Jurkat, Clone E6-1 (cell line): ENCODE results near the gene NISCH.

ENCODE experiments used
- DNase-seq: peaks from one replicate; pipeline ENCODE4 v3.0.0-alpha.2; 2011; ENCODE audit warnings: low read depth, low spot score
- H3K4me3 ChIP-seq: 2 replicates; pipeline ENCODE4 v1.5.1; 2011; ENCODE audit warnings: mild to moderate bottlenecking, low read length, control low read depth, moderate library complexity

NISCH gene

DNA sequence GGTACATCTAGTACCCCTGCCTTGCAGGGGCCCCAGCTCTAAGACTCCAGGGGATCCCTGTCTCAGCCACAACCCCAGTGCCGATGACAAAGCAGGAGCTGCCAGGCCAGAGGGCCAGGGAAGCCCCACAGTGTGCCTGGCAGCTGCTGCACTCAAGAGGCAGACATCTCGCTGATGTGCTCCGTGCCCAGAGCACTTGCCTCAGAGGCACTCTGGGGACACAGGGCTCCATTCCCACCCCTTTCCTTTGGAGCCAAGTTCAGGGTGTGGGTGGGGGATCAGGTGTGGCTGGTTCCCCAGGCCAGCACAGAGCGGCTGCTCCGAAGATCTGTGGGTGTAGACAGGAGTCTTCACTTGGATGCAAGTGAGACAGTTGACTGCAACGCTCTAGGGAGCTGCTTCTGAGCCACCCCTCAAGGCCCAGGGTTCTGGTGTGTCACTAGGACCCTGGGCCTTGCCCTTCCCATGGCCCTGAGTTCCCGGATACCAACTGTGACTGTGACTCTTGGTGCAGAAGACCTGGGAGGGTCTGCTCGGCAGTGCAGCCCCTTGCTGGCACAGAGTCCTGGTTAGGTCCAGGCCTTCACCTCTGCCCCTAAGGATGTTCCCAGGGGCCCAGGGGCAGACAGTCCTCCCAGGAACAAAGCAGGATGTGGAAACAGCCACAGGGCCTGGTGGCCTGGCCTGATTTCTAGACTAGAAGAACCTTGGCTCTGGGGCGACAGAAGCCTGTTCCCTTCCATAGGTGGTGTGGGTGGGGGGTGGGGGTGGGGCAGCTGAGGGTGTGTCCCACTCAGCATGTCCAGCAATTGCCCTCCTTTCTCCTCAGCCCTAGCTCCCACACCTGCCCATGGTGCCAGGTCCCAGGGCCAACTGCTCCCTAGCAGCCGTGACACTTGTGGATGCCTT is 75.8 kb downstream of the NISCH start:
- no peak for DNase-seq
- no peak overlapping the region for H3K4me3 ChIP-seq

DNA sequence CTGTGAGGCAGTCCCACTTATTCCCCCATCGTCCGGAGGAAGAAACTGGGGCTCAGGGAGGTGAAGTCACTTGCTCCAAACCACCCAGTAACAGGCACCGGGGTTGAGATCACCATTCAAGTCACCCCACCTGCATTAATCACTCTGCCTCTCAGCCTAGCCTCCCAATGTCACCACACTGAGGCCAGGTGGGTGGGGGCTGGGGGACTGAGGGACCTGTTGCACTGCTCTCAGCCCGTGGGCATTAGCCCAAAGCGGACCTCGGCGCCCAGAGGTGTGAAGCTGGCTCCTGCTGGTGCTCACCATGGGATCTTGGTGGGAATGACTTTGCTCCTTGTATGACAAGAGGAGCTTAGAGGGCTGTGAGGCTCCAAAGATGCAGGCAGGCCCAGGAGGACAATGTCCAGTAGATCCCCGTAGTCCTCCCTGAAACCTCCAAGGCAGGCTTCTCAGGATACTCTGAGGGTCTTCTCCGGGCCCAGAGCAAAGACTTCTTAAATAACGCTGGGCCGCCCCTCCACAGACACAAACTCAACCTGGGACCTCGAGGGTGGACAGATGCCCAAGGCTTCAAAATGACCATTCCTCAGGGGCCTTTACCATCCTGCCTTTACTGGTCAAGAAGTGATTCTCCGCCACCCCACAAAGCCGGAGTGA is 76.6 kb downstream of the NISCH start:
- peak overlapping the region; percentile 64 for H3K4me3 ChIP-seq
- no peak for DNase-seq

DNA sequence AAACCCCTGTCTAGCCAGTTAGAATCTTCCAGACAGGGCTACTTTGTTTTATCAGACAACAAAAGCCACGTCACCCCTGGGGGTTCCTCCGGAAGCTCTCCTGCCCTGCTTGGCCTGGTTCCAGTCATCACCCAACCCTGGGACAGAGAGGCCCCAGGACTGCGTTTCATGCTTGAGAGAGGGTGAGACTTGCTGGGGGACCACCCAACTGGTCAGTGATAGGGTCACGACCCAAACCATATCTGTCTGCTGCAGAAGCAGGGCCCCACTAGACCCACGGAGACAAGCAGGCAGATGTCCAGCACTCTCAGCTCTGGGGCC is 77.1 kb downstream of the NISCH start:
- no peak for DNase-seq
- H3K4me3 ChIP-seq = peak overlapping the region; percentile 64

DNA sequence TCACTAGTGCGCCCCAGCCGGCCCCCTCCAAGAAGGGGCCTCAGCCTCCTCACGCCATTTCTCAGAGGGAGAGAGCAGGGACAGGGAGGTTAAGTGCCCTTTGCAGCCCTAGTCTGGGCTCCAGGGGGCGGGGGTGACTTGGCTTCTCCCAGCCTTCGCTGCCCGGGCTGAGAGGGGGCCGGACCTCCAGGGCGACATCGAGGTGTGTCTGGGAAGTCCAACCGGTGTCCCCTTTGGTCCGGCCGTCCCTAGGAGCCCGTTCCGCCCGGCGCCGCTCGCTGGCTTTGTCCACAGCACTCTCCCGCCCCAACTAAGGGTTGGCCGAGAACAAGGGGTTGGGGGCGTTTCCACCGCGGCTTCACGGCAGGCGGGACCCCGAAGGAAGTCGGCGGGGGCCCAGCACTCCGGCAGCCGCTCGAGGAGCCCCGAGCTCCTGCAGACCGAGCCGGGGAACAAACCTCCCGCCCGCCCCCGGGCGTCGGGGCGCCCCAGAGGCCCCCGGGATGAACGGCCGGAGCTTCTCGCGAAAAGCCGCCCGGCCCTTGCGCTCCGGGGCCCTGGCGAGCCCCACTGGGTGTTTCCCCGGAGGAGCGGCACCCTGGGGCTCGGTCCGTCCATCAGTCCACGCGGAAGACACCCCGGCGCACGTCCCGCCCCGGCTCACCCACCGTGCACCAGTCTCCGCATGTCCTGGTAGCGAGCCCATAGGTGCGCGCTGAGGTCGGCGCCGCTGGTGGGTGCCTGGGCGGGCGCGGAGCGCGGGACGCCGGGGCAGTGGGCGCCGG is 77.6 kb downstream of the NISCH start:
- DNase-seq = no peak
- peak overlapping the region; percentile 64 for H3K4me3 ChIP-seq

DNA sequence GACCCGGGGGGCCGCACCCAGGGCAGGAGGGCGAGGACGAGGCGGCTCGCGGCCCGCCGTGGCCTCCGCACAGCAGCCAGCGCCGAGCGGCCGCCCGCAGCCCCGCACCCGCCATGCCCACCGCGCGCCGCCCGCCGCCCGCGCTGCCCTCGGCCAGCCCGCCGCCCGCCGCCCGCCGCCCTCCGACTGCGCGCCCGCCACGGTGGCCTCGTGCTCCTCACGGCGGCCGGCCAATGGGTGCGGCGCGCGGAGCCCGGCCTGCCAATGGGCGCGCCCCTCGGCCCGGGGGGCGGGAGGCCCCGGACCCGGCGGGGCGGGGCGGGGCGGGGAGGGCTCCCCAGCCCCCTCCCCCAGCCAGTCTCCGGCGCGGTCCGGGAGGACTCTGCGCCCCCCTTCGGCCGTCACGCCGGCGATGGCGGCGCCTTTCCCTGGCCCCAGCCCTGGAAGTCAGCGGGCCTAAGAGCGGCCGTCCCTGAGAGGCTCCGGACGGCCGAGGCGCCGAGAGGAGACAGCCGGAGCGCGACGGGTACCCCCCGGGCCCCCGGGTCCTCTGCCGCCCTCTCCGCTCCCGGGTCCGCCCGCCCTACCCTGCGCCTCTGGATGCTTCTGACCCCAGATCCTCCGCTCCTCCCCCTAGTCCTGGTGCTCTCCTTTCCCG is 78.3 kb downstream of the NISCH start, which contains the start of gene NT5DC2:
Gene NT5DC2, minus strand, starts transcription at position 235 of the 658 bp plus-strand sequence. Its CDS starts 120 bp downstream, at position 115.
- peak; percentile 39 for DNase-seq
- H3K4me3 ChIP-seq = peak within 1 kb of the TSS; percentile 64

DNA sequence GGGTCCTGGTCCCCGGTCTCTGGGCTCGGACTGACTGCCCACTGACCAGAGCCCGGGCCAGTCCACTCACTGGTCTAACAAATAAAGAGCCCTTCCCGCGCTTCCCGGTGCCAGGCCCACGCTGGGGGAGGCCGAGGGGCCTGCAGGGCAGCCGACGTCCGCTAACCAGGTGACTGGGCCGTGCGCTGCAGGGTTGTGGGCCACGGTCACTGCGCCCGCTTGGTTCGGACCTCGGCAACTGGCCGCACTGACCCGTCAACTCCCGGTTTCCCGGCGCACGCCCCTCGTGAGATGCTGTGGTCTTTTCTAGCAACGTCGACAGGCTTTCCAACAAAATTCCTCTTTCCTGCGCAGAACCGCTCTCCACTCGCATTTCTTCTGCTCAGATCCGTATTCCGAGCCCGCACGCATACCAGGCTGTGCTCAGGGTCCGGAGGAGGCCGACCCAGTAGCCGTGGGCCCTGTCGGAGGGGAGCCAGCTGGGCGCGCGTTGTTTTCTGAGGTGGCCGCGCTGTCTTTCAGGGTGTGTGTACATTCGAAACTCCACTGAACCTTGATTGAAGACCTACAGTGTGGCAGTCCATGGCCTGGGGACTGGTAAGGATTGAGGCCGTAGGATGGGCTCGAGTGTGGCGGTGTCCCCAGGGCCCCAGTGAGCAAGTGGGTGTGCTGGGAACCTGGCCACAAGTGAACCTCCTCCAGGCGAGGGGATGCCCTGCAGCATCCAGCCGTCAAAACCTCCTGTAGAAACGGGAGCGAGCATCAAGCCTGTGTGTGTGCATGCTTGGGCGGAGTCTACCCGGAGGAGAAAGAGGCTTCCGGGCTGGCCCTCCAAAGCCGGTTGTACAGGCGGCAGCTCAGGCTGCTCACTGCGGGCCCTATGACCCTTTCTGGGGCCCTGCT is 79.1 kb downstream of the NISCH start:
- H3K4me3 ChIP-seq = no peak overlapping the region
- DNase-seq = no peak

DNA sequence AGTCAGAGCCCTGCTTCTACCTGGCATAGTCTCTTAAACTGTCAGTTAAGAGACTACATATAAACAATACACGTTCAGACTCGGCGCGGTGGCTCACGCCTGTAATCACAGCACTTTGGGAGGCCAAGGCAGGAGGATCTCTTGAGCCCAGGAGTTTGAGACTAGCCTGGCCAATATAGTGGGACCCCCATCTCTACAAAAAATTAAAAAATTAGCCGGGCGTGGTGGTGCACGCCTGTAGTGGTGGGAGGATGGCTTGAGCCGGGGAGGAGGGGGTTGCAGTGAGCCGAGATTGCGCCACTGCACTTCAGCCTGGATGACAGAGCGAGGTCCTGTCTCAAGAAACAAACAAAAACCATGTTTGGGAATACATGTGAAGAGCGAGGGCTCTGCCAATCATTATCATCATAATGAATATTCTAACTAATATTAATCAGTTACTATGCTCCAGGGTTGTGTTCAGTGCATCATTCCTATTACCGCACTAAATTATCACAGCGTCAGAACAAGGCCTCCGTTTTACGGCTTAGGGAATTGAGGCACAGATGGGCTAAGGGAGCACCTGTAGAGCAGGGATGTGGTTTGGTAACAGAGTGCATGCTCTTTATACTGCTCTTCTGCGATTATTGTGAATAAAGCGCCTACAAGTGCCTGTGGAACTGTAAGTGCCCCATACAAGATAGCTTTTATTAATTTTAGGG is 80.2 kb downstream of the NISCH start:
- peak overlapping the region; percentile 45 for H3K4me3 ChIP-seq
- no peak for DNase-seq

DNA sequence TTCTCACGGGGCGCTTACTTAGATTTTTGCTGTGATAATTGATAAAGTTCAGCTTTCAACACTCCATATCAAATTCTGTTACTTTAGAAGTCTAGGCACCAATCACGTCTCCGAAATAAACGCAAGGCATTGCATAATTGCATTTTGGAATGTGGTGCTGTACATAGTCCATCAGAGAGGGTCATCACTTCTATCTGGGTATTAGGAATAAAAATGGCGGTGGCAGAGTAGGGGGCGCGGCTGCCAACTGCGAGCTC is 80.6 kb downstream of the NISCH start:
- DNase-seq = no peak
- peak overlapping the region; percentile 45 for H3K4me3 ChIP-seq

DNA sequence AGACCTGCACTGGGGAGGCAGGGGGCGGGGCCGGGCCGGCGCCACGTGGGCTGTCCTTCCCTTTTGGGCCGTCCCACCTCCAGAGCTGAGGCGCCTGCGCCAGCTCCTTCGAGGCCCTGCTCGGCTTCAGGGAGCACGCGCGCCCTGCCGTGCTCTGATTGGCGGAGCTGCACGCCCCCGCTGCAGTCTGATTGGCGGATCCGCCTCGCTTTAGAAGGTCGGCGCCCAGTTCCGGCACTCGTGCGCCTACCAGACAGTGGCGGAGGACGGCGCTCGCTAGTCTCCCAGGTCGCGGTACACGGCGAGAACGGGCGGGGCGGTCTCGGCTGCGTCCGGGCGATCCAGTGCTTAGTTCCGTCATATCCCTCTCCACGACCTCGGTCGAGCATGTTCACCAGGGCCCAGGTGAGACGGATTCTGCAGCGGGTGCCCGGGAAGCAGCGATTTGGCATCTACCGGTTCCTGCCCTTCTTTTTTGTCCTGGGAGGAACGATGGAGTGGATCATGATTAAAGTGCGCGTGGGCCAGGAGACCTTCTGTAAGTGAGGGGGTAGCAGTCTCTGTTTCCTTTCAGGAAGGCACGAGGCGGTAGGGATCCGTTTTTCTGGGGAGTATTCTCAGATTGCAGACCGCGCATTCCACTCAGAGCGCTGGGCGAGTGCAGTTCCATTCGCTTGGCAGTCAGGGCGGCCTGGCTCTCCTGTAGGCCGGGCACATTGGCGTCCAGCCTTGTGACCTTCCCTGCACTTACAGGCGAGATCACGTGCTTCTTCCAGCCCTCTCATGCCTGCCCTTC is 81.2 kb downstream of the NISCH start, which contains the start of gene UQCC5:
Gene UQCC5, plus strand, starts transcription at position 237 of the 796 bp plus-strand sequence. Its CDS starts 151 bp downstream, at position 388.
- peak within 1 kb of the TSS; percentile 95 for H3K4me3 ChIP-seq
- DNase-seq = peak; percentile 97

DNA sequence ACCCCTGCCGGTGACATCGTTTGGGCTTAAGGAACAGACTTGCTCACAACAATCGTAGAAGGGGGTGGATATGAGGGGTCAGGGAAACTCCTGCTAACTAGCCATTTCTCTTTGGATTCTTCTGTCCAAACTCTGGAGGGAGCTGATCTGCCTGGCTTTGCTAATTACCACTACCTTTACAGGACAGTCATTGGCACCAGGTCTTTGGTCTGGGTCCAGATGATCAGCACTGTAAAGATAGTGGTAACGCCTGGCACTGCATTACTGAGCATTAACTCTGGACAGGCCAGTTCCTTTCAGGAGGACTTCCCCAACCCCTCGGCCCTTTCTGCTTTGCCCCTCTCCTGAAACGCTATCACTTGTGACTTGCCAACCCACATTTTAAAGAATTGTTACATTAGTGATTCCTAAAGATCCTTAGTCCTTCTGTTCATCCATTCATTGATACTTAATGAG is 81.8 kb downstream of the NISCH start:
- peak overlapping the region; percentile 95 for H3K4me3 ChIP-seq
- DNase-seq = no peak

DNA sequence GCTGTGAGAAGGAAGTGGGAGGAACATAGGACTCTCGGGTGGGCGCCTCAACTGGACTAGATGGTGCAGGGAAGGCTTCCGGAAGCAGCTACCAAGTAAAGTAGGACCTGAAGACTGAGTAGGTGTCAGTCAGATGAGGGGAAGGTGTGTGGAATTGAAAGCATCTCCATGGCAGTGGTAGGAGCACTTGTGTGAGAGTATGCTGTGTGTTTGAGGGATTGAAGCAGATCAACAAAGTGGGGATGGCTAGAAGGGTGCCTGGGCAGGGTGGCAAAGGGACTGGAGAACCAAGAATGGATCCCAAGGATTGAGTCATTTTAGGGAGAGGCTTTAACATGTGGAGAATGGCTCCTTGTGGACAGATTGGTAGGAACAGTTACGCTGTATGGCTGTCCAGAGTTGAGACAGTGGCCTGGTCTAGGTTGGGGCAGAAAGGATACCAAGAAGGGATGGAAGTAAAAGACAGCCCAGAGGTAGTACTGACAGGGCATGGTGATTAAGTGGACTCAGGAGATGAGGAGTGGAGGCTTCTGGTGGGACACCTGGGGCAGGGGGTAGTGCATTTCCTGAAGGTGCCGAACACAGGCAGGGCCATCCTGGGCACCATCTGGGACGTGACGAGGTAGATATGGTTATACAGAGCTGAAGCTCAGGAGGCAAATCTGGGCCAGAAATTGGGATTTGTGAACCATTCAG is 82.5 kb downstream of the NISCH start:
- DNase-seq = no peak
- peak overlapping the region; percentile 95 for H3K4me3 ChIP-seq

DNA sequence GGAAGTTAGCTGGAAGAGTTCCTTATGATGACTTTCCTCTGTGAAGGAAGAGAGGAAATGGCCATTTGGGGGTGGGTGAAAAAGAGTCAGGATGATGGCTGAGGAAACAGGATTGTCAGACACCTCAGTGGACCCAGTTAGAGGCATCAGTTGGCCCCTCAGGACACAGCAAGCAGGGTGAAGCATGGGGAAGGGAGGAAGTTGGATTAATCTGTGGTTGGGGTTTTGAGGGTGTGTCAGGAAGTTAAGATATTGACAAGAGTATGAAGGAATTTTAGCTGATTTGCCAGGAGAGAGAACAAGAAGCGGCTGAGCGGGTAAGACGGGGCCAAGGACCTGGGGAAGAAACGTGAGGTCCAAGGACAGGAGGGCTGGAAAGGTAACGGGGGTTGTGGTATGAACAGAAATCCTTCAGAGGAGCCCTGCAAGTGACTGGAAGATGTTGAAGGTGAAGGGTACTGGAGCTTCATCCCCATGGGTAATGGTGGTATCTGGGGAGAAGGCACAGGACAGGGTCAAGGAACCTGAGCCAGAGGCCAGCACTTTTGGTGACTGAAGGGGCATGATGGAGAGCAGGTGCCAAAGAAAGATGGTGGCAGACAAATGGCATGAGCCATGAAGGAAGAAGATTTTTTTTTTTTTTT is 83.7 kb downstream of the NISCH start:
- no peak for DNase-seq
- no peak overlapping the region for H3K4me3 ChIP-seq

DNA sequence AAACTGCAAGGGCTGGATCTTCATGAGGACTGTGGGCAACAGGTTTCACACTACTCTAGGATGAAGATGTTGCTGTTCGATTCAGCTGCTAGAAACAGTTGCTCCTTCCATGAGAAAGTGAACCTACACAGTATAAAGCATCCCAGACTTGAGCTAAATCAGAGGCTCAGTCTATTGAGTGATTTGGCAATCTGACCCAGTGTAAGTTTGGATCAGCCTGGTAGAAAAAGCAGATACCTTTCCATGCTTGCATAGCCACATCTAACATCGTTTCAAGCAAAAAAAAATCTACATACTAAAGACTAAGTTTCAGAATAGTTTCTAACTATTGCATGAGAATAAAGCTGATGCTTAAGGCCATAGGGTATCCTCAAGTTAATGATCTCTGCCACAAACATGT is 85.6 kb downstream of the NISCH start:
- no peak for DNase-seq

More for the DNA sequence above, 85.6 kb downstream of the NISCH start:
- no peak overlapping the region for H3K4me3 ChIP-seq
